Gastrocnemius medialis (tissue), 4 donors: ENCODE data around the gene TFF1. TPM values are rescaled to one million over a fixed set of nuclear protein-coding genes. Genes with fewer than 3 reads are reported as not detected.
A peak's percentile ranks its signal among the peaks of the same experiment; 100 is the strongest.

Source experiments
- ATAC-seq, 2 donors: fragments of 150-250 bp; one replicate each; pipeline ENCODE4 v1.9.1; 2016
- DNase-seq, 2 donors: peaks; one replicate each; pipeline ENCODE4 v3.0.0-alpha.2; 2019
- H3K27ac ChIP-seq, 4 donors: fragments of 200-600 bp; sonication (generic); 1 replicate in 1 of 4; 2 replicates in 3 of 4; pipeline ENCODE4 v1.5.1; 2016 to 2018; ENCODE audit warnings: mild to moderate bottlenecking in 2 of 4, moderate library complexity in 1 of 4
- H3K27me3 ChIP-seq, 3 donors: fragments of 200-600 bp; sonication (generic) in 2 of 3; 1 replicate in 1 of 3; 2 replicates in 2 of 3; pipeline versions ENCODE4 v1.5.1 to v1.6.0; 2016 to 2019; ENCODE audit warnings: mild to moderate bottlenecking in 1 of 3, moderate library complexity in 1 of 3
- H3K36me3 ChIP-seq, 2 donors: fragments of 200-600 bp; sonication (generic) in 1 of 2; one replicate each; pipeline ENCODE4 v1.5.1; 2017 to 2018
- H3K4me1 ChIP-seq, 2 donors: fragments of 200-600 bp; sonication (generic) in 1 of 2; one replicate each; pipeline ENCODE4 v1.5.1; 2016 to 2017; ENCODE audit warnings: mild to moderate bottlenecking in 2 of 2
- H3K4me3 ChIP-seq, 4 donors: fragments of 200-600 bp; sonication (generic) in 3 of 4; 1 replicate in 1 of 4; 2 replicates in 3 of 4; pipeline ENCODE4 v1.5.1; 2016 to 2019; ENCODE audit warnings: mild to moderate bottlenecking in 2 of 4
- H3K9me3 ChIP-seq, 3 donors: fragments of 200-600 bp; sonication (generic) in 2 of 3; 1 replicate in 1 of 3; 2 replicates in 2 of 3; pipeline ENCODE4 v1.5.1; 2016 to 2019
- POLR2A ChIP-seq, 2 donors: fragments of 450-650 bp; IDR thresholded peaks; one replicate each; pipeline ENCODE4 v1.6.1; 2017; ENCODE audit warnings: antibody characterized with exemption in 2 of 2, mild to moderate bottlenecking in 2 of 2, moderate library complexity in 2 of 2
- in situ Hi-C, 4 donors: fragments of 200-750 bp; cut with MboI; loops; one replicate each; pipeline versions ENCODE4 v1.15.0 to v1.8.0; 2017; ENCODE audit warnings: low sequenced_read_pairs in 4 of 4
- intact Hi-C: fragments of 100-400 bp; cut with DNase I; formaldehyde crosslinking; loops from one replicate; pipeline ENCODE4 v1.15.1; 2023; ENCODE audit warnings: low total_unique reads
- total RNA-seq, 4 donors: library from RNA; depleted of rRNA; stranded (reverse); fragments of >200 nt; gene quantifications; one replicate each; pipeline versions ENCODE4 v1.1.0 to v1.2.3, GENCODE V29; 2016
- TF ChIP-seq, protein P1 (sequence below), 5 experiments: fragments of 450-650 bp in 3 of 5; fragments of 200-600 bp in 2 of 5; sonication (generic) in 2 of 5; IDR thresholded peaks in 4 of 5; conservative IDR thresholded peaks in 1 of 5; 1 replicate in 4 of 5; 2 replicates in 1 of 5; pipeline ENCODE4 v1.5.1; 2016 to 2019; ENCODE audit warnings: antibody characterized with exemption in 5 of 5, mild to moderate bottlenecking in 3 of 5, moderate library complexity in 3 of 5

Gene TFF1
- total RNA-seq, 4 donors from 2014 or later = not detected

DNA sequence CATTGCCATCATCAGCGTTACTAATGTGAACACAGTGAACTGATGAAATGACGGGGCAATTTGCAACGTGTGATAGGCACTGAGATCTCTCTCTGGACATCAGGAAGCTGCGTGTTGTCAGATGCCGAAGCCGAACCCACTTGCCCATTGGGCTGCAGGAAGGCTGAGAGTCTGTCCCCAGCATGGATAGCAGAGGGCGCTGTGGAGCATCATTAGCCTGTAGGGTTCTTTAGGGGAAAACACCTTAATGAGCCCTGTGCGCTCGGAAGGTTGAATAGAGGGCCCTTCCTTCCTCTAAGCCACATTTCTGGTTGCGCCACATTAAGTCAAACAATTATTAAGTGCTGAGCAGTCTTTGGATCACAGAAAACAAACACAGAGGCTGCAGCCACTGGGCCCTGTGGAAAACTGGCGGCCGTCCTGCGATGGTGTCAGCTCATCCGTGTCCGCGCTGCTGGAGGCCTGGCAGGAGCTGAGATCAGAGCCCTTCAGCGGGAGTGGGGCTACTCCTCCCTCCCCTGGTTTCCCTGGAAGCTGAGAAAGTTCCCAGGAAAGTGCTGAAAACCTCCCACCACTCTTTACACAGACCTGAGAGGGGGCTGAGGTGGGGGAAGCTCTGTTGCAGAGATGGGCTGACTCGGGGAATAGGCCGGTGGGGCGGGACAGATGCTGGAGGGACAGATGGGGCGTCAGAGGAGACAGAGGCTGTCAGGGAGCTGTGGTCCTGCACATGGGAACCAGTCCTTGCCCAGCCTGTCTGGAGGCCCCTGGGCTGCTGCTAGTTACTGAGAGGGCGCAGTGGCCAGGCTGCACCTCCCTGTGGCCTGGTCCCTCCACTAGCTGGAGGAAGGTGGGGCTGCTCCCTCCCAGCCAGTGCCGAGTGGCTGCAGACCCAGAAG lies 28.3 kb downstream of the TFF1 start:
- DNase-seq (peak; percentile 18 to 42), ATAC-seq (peak; percentile 69 to 89)
- no peaks in the 10 kb centered on the region for H3K4me1 ChIP-seq
- no peak overlapping the region for H3K27ac ChIP-seq
- no peaks in the 10 kb centered on the region for H3K36me3 ChIP-seq
- in situ Hi-C loops (loop anchor here in 1 of 4 donors (25.0 kb wide), 1 partner anchor 99 kb away; no protein-coding TSS in a partner anchor), intact Hi-C loops (loop anchor here (10.0 kb wide), 1 partner anchor 197 kb away; no protein-coding TSS in a partner anchor)
- TF ChIP-seq POLR2A (IDR thresholded peaks at IDR 0.05) = no peak
- TF ChIP-seq, protein P1, sequence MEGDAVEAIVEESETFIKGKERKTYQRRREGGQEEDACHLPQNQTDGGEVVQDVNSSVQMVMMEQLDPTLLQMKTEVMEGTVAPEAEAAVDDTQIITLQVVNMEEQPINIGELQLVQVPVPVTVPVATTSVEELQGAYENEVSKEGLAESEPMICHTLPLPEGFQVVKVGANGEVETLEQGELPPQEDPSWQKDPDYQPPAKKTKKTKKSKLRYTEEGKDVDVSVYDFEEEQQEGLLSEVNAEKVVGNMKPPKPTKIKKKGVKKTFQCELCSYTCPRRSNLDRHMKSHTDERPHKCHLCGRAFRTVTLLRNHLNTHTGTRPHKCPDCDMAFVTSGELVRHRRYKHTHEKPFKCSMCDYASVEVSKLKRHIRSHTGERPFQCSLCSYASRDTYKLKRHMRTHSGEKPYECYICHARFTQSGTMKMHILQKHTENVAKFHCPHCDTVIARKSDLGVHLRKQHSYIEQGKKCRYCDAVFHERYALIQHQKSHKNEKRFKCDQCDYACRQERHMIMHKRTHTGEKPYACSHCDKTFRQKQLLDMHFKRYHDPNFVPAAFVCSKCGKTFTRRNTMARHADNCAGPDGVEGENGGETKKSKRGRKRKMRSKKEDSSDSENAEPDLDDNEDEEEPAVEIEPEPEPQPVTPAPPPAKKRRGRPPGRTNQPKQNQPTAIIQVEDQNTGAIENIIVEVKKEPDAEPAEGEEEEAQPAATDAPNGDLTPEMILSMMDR (IDR thresholded peaks at IDR 0.05 in 4 of 5, conservative IDR thresholded peaks at IDR 0.05 in 1 of 5) = peak in 3 of 5 experiments; percentile 45 to 62 (median 50)
- H3K27me3 ChIP-seq = peaks cover 7 to 18% (median 8%) of the 10 kb centered on the region in 3 donors
- peak overlapping the region in 1 of 4 donors; percentile 30 for H3K4me3 ChIP-seq
- H3K9me3 ChIP-seq = no peaks in the 10 kb centered on the region

DNA sequence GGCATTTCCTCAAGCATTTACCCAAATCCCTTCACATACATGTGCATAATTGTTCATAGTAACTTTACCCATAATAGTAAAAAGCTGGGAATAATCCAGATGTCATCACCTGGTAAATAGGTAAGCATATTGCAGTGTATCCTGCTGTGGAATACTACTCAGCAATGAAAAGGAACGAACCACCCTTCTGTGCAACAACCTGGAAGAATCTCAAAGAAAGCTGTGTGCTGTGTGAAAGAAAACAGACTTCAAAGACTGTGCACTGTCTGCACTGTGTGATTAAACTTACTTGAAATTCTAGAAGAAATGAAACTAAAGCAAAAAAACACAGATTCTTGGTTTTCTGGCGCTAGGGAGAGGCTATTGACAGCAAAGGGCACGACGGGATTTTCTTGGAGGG lies 29.1 kb downstream of the TFF1 start:
- no peak for DNase-seq
- no peaks in the 10 kb centered on the region for H3K4me1 ChIP-seq
- no peaks in the 10 kb centered on the region for H3K36me3 ChIP-seq
- H3K27me3 ChIP-seq = peaks cover 7 to 22% (median 12%) of the 10 kb centered on the region in 3 donors
- no peak overlapping the region for H3K27ac ChIP-seq
- no peak overlapping the region for H3K4me3 ChIP-seq
- TF ChIP-seq POLR2A (IDR thresholded peaks at IDR 0.05) = no peak
- TF ChIP-seq, protein P1 (IDR thresholded peaks at IDR 0.05 in 4 of 5, conservative IDR thresholded peaks at IDR 0.05 in 1 of 5) = no peak
- intact Hi-C loops (loop anchor here (10.0 kb wide), 1 partner anchor 198 kb away; no protein-coding TSS in a partner anchor), in situ Hi-C loops (loop anchor here in 1 of 4 donors (25.0 kb wide), 1 partner anchor 100 kb away; no protein-coding TSS in a partner anchor)
- no peaks in the 10 kb centered on the region for H3K9me3 ChIP-seq
- ATAC-seq = no peak

DNA sequence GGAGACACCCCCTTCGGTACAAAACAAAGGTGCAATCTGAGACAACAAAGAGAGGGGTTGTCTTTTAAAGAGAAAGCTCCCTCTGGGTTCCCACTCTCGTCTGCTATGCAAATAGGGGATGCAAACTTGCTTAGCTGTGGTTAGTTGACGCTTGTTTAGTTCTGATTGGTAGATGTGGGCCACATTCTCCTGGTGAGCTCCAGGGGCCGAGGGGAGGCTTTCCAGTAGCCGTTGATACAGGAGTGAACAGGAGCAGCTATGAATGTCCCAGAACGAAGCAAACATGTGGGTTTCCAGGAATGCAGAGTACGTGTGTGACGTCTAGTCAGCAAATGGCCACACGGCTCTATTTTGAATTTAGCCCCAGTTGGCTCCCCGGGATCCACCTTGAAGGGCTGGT lies 30.3 kb downstream of the TFF1 start:
- H3K4me1 ChIP-seq = no peaks in the 10 kb centered on the region

GRCh38 chr21:42332557-42333317 lies 33.6 kb downstream of the TFF1 start:
- no peaks in the 10 kb centered on the region for H3K4me1 ChIP-seq
- peaks cover 7 to 22% (median 22%) of the 10 kb centered on the region in 3 donors for H3K27me3 ChIP-seq
- intact Hi-C loops = loop anchor here (10.0 kb wide), 1 partner anchor 202 kb away; no protein-coding TSS in a partner anchor
- no peaks in the 10 kb centered on the region for H3K36me3 ChIP-seq
- TF ChIP-seq, protein P1 (IDR thresholded peaks at IDR 0.05 in 4 of 5, conservative IDR thresholded peaks at IDR 0.05 in 1 of 5) = no peak
- no peak for TF ChIP-seq POLR2A (IDR thresholded peaks at IDR 0.05)
- DNase-seq (no peak), ATAC-seq (no peak)
- peaks cover 0 to 5% (median 0%) of the 10 kb centered on the region in 3 donors for H3K9me3 ChIP-seq
- H3K27ac ChIP-seq = no peak overlapping the region
- in situ Hi-C loops = loop anchor here in 1 of 4 donors (25.0 kb wide), 1 partner anchor 105 kb away; no protein-coding TSS in a partner anchor
- no peak overlapping the region for H3K4me3 ChIP-seq

More for the DNA sequence above, 30.3 kb downstream of the TFF1 start:
- ATAC-seq = no peak
- peaks cover 7 to 22% (median 22%) of the 10 kb centered on the region in 3 donors for H3K27me3 ChIP-seq
- H3K27ac ChIP-seq = no peak overlapping the region
- intact Hi-C loops (loop anchor here (10.0 kb wide), 1 partner anchor 199 kb away; no protein-coding TSS in a partner anchor), in situ Hi-C loops (loop anchor here in 1 of 4 donors (25.0 kb wide), 1 partner anchor 101 kb away; no protein-coding TSS in a partner anchor)
- TF ChIP-seq, protein P1 (IDR thresholded peaks at IDR 0.05 in 4 of 5, conservative IDR thresholded peaks at IDR 0.05 in 1 of 5) = no peak
- no peak for TF ChIP-seq POLR2A (IDR thresholded peaks at IDR 0.05)
- no peaks in the 10 kb centered on the region for H3K36me3 ChIP-seq
- no peak overlapping the region for H3K4me3 ChIP-seq
- peaks cover 0 to 5% (median 0%) of the 10 kb centered on the region in 3 donors for H3K9me3 ChIP-seq
- no peak for DNase-seq
